Ascending aorta (tissue), 2 donors: ENCODE results near the gene KANSL1. TPM values are rescaled to one million over a fixed set of nuclear protein-coding genes. Genes with fewer than 3 reads are reported as not detected.

Experiments
- DNase-seq, 2 donors: peaks; one replicate each; pipeline ENCODE4 v3.0.0-alpha.2; 2019; ENCODE audit warnings: low spot score in 2 of 2
- H3K27ac ChIP-seq, 2 donors: fragments of 200-600 bp; sonication (generic); one replicate each; pipeline ENCODE4 v1.5.1; 2016 to 2017; ENCODE audit warnings: mild to moderate bottlenecking in 1 of 2
- H3K27me3 ChIP-seq: fragments of 200-600 bp; sonication (generic); one replicate; pipeline ENCODE4 v1.5.1; 2017
- H3K36me3 ChIP-seq, 2 donors: fragments of 200-600 bp; sonication (generic); one replicate each; pipeline ENCODE4 v1.5.1; 2016
- H3K4me1 ChIP-seq, 2 donors: fragments of 200-600 bp; sonication (generic); one replicate each; pipeline ENCODE4 v1.5.1; 2016 to 2017; ENCODE audit warnings: mild to moderate bottlenecking in 1 of 2
- H3K4me3 ChIP-seq, 2 donors: fragments of 200-600 bp; sonication (generic); one replicate each; pipeline ENCODE4 v1.5.1; 2016 to 2017; ENCODE audit warnings: mild to moderate bottlenecking in 1 of 2
- H3K9me3 ChIP-seq, 2 donors: fragments of 200-600 bp; sonication (generic); one replicate each; pipeline ENCODE4 v1.5.1; 2016
- CTCF ChIP-seq, 3 experiments: fragments of 200-600 bp in 2 of 3; fragments of 450-650 bp in 1 of 3; sonication (generic) in 2 of 3; IDR thresholded peaks; one replicate each; pipeline ENCODE4 v1.5.1; 2016 to 2019; ENCODE audit warnings: antibody characterized with exemption in 3 of 3, mild to moderate bottlenecking in 1 of 3, moderate library complexity in 1 of 3
- intact Hi-C: fragments of 100-400 bp; cut with DNase I; formaldehyde crosslinking; loops from one replicate; pipeline ENCODE4 v1.15.1; 2023
- total RNA-seq: library from RNA; depleted of rRNA; stranded (reverse); fragments of >200 nt; gene quantifications from one replicate; pipeline ENCODE4 v1.1.0, GENCODE V29; 2016

The KANSL1 gene
- total RNA-seq, 1 donor from 2014 or later, result 53.5 TPM

- no peak for TF ChIP-seq CTCF (IDR thresholded peaks at IDR 0.05)
- no peaks in the 10 kb centered on the region for H3K9me3 ChIP-seq
- H3K27me3 ChIP-seq, result no peaks in the 10 kb centered on the region
- no peak overlapping the region for H3K27ac ChIP-seq
- intact Hi-C loops, result loop anchor here (5.0 kb wide), 2 partner anchors 37 to 228 kb away; no protein-coding TSS in a partner anchor
- DNase-seq, result no peak
- H3K36me3 ChIP-seq, result peaks cover 46 to 66% of the 10 kb centered on the region in 2 donors
- peaks cover 0 to 4% of the 10 kb centered on the region in 2 donors for H3K4me1 ChIP-seq
- H3K4me3 ChIP-seq, result no peak overlapping the region
Measured at GRCh38 chr17:46039592-46040186, 153.5 kb downstream of the KANSL1 start.

- Histone ChIP-seq H3K4me1 (peaks cover 0 to under 1% of the 10 kb centered on the region in 2 donors), H3K36me3 (peaks cover 54 to 73% of the 10 kb centered on the region in 2 donors), H3K4me3 (no peak overlapping the region), H3K27me3 (no peaks in the 10 kb centered on the region), H3K27ac (no peak overlapping the region), H3K9me3 (no peaks in the 10 kb centered on the region)
- intact Hi-C loops, result loop anchor here (5.0 kb wide), 1 partner anchor 228 kb away; no protein-coding TSS in a partner anchor
- no peak for TF ChIP-seq CTCF (IDR thresholded peaks at IDR 0.05)
- no peak for DNase-seq
Measured at GRCh38 chr17:46038937-46039336, 154.3 kb downstream of the KANSL1 start.

GRCh38 chr17:46038414-46038813, 154.8 kb downstream of the KANSL1 start:
- peaks cover 59 to 78% of the 10 kb centered on the region in 2 donors for H3K36me3 ChIP-seq
- intact Hi-C loops, result loop anchor here (5.0 kb wide), 1 partner anchor 229 kb away; no protein-coding TSS in a partner anchor
- no peak for TF ChIP-seq CTCF (IDR thresholded peaks at IDR 0.05)
- DNase-seq, result no peak
- H3K27ac ChIP-seq, result no peak overlapping the region
- H3K4me1 ChIP-seq, result no peaks in the 10 kb centered on the region
- no peak overlapping the region for H3K4me3 ChIP-seq
- no peaks in the 10 kb centered on the region for H3K27me3 ChIP-seq
- H3K9me3 ChIP-seq, result no peaks in the 10 kb centered on the region

- no peak for DNase-seq
- H3K27me3 ChIP-seq, result no peaks in the 10 kb centered on the region
- no peaks in the 10 kb centered on the region for H3K4me1 ChIP-seq
- H3K9me3 ChIP-seq, result no peaks in the 10 kb centered on the region
- peaks cover 65 to 79% of the 10 kb centered on the region in 2 donors for H3K36me3 ChIP-seq
- H3K4me3 ChIP-seq, result no peak overlapping the region
- TF ChIP-seq CTCF (IDR thresholded peaks at IDR 0.05), result no peak
- intact Hi-C loops, result loop anchor here (5.0 kb wide), 1 partner anchor 230 kb away; no protein-coding TSS in a partner anchor
- H3K27ac ChIP-seq, result no peak overlapping the region
Measured at GRCh38 chr17:46037722-46038255, 155.4 kb downstream of the KANSL1 start.

GRCh38 chr17:46036491-46036890, 156.7 kb downstream of the KANSL1 start:
- DNase-seq, result no peak
- intact Hi-C loops, result loop anchor here (5.0 kb wide), 1 partner anchor 231 kb away; no protein-coding TSS in a partner anchor
- no peaks in the 10 kb centered on the region for H3K9me3 ChIP-seq
- H3K4me1 ChIP-seq, result no peaks in the 10 kb centered on the region
- no peak overlapping the region for H3K27ac ChIP-seq
- peaks cover 78 to 84% of the 10 kb centered on the region in 2 donors for H3K36me3 ChIP-seq
- TF ChIP-seq CTCF (IDR thresholded peaks at IDR 0.05), result no peak
- H3K4me3 ChIP-seq, result no peak overlapping the region
- H3K27me3 ChIP-seq, result no peaks in the 10 kb centered on the region
